ENCODE data around the gene MAPKAPK5.
"Not testable (repeated sequence)": the region's sequence is repeated elsewhere in the genome, so short reads cannot be mapped to it uniquely, and the experiment has no call there.

MAPKAPK5 gene

DNA sequence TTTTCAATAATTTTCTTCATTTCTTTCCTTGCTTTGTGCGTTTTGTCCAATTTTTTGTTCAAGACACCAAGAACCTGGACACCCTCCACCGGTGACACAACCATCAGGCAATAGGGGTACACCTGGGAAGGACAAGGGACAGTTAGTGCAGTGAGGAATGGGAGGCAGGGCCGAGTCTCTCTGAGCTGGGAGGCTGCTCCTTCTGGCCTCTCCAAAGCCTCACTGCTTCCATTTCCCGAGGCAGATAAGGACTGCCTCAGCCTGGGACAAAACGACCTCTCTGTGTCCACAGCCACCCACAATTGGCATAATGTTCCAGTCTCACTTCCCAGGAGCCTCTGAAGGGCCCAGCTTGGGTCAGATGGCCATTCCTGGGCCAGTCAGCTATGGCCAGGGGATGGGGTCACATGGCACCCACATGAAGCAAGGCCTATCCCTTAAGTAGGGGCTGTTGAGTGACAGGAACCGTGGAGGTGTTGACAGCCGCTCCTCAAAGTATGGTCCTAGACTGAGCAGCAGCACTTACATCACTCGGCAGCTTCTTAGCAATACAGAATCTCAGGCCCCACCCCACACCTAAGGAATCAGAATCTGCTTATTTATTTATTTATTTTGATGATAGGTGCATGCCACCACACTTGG is 13.6 kb upstream of the MAPKAPK5 start:
- DNase-seq, result no peak

DNA sequence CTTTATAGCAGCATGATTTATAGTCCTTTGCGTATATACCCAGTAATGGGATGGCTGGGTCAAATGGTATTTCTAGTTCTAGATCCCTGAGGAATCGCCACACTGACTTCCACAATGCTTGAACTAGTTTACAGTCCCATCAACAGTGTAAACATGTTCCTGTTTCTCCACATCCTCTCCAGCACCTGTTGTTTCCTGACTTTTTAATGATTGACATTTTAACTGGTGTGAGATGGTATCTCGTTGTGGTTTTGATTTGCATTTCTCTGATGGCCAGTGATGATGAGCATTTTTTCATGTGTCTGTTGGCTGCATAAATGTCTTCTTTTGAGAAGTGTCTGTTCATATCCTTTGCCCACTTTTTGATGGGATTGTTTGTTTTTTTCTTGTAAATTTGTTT is 12.4 kb upstream of the MAPKAPK5 start:
- not testable (repeated sequence) for DNase-seq

- DNase-seq, result peak; percentile 28
These were observed 7.2 kb upstream of the MAPKAPK5 start for GRCh38 chr12:111834740-111835386.

- DNase-seq, result not testable (repeated sequence)
These were observed 6.4 kb upstream of the MAPKAPK5 start for GRCh38 chr12:111835531-111836181.

- DNase-seq, result no peak
These were observed 3.7 kb upstream of the MAPKAPK5 start for GRCh38 chr12:111838353-111838752.

DNA sequence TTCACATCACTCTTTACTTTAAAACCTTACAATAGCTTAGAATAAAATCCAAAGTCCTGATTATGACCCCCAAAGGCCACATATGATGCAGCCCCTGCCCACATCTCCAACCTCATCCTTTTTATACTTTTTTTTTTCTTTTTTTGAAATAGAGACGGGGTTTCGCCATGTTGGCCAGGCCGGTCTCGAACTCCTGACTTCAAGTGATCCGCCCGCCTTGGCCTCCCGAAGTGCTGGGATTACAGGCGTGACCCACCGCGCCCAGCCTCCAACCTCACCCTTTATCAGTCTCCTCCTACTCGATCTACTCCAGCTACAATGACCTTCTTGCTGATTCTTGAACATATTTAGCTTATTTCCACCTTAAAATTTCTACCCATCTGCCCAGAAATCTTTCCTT is 1.2 kb upstream of the MAPKAPK5 start:
- no peak for DNase-seq

- DNase-seq, result no peak
These were observed 735 bp upstream of the MAPKAPK5 start for GRCh38 chr12:111841236-111841749.

GRCh38 chr12:111842556-111843396 is 748 bp downstream of the MAPKAPK5 start:
- DNase-seq, result no peak

- DNase-seq, result no peak
These were observed 4.0 kb downstream of the MAPKAPK5 start for GRCh38 chr12:111846016-111846415.

DNA sequence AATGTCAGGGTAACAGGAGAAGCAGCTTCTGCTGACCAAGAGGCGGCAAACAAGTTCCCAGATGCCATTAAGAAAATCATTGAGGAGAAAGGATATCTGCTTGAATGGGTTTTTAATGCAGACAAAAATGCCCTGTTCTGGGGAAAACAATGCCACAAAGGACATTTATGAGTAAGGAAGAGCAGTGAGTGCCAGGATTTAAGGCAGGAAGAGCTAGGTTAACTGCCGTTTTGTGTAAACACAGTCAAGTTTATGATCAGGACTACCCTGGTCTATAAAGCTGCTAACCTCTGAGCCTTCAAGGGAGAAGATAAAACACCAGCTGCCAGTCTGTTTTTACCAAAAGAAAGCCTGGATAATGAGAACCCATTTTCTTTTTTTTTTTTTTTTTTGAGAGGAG is 8.5 kb downstream of the MAPKAPK5 start:
- no peak for DNase-seq

GRCh38 chr12:111858186-111858585 is 16.2 kb downstream of the MAPKAPK5 start:
- DNase-seq, result no peak

GRCh38 chr12:111858778-111859177 is 16.8 kb downstream of the MAPKAPK5 start:
- DNase-seq, result no peak

- no peak for DNase-seq
These were observed 22.9 kb downstream of the MAPKAPK5 start for GRCh38 chr12:111864913-111865312.

- no peak for DNase-seq
These were observed 25.5 kb downstream of the MAPKAPK5 start for GRCh38 chr12:111867531-111867930.

GRCh38 chr12:111868676-111869588 is 26.9 kb downstream of the MAPKAPK5 start:
- no peak for DNase-seq

GRCh38 chr12:111869671-111870070 is 27.6 kb downstream of the MAPKAPK5 start:
- no peak for DNase-seq

GRCh38 chr12:111870216-111870615 is 28.2 kb downstream of the MAPKAPK5 start:
- DNase-seq, result no peak

- DNase-seq, result no peak
These were observed 28.7 kb downstream of the MAPKAPK5 start for GRCh38 chr12:111870706-111871105.

- DNase-seq, result no peak
These were observed 31.1 kb downstream of the MAPKAPK5 start for GRCh38 chr12:111873113-111873512.

DNA sequence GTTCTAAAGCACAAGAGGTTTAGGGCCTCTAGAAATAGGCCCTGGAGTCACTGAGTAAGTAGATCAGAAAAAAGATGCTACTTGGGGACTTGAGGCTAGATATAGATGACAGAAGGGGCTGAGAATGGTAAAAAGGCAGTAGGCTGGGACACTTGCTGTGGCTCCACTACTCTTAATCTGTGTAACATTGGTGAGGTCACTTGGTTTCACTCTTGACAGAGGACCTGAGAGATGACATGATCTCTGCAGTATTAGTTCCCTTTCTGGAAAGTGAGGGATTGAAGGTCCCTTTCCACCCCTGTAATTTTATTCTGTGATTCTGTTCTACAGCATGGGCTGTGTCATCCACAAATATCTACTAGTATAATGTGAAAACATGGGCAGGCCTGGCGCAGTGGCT is 39.7 kb downstream of the MAPKAPK5 start:
- no peak for DNase-seq

DNA sequence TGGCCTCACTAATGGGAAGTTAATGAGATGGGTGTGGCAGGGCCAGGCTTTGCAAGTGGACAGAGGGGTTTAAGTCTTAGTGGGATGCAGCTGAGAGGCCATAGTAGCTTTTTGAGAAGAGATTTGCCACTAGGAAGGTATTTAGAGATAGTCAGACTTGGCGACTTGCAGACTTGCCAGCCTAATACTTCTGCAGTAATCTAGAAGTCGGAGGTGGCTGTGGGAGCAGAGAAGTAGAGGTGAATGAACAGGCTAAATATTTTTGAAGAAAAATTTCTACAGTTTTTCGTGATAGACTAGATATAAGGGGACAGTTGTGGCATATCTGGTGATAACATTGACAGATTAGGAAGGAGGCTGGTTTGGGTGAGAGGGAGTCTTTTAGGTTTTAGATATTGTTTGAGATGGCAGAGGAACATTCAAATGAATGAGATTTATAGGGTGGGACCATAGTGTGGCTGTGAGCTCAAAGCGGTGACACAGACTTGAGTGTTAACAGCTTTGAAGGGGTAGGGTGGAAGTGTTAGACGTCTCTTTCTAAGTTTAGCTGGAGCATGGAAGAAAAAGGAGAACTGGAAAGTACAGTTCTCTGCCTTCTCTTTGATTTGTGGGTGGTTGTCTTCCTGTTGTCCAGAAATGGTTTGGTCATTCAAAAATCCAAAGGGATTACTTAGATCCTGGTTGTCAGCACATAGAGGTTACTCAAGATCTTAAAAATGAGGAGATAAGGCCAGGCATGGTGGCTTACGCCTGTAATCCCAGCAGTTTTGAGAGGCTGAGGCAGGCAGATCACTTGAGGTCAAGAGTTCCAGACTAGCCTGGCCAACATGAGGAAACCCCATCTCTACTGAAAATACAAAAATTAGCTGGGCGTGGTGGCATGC is 44.9 kb downstream of the MAPKAPK5 start:
- no peak for DNase-seq
